Measurements from ENCODE around the gene TRERF1.

TRERF1 gene

GRCh38 chr6:42423244-42423643 is 28.5 kb downstream of the TRERF1 start:
- no peak for DNase-seq (ENCODE audit: low read depth)

GRCh38 chr6:42420741-42421140 is 31.0 kb downstream of the TRERF1 start:
- no peak for DNase-seq (ENCODE audit: low read depth)

GRCh38 chr6:42419490-42420280 is 32.0 kb downstream of the TRERF1 start:
- no peak for DNase-seq (ENCODE audit: low read depth)

- DNase-seq (ENCODE audit: low read depth) = no peak
Measured at GRCh38 chr6:42418724-42419123, 33.0 kb downstream of the TRERF1 start.

GRCh38 chr6:42417641-42418112 is 34.0 kb downstream of the TRERF1 start:
- DNase-seq (ENCODE audit: low read depth) = no peak

GRCh38 chr6:42411406-42411805 is 40.3 kb downstream of the TRERF1 start:
- no peak for DNase-seq (ENCODE audit: low read depth)

GRCh38 chr6:42410861-42411260 is 40.9 kb downstream of the TRERF1 start:
- no peak for DNase-seq (ENCODE audit: low read depth)

- no peak for DNase-seq (ENCODE audit: low read depth)
Measured at GRCh38 chr6:42409581-42409980, 42.1 kb downstream of the TRERF1 start.

GRCh38 chr6:42407379-42407778 is 44.3 kb downstream of the TRERF1 start:
- DNase-seq (ENCODE audit: low read depth) = peak; percentile 67

GRCh38 chr6:42406306-42407280 is 45.1 kb downstream of the TRERF1 start:
- peak; percentile 15 for DNase-seq (ENCODE audit: low read depth)

- DNase-seq (ENCODE audit: low read depth) = peak; percentile 44
Measured at GRCh38 chr6:42405021-42405420, 46.7 kb downstream of the TRERF1 start.

- peak; percentile 59 for DNase-seq (ENCODE audit: low read depth)
Measured at GRCh38 chr6:42404484-42404883, 47.2 kb downstream of the TRERF1 start.

GRCh38 chr6:42403831-42404230 is 47.9 kb downstream of the TRERF1 start:
- no peak for DNase-seq (ENCODE audit: low read depth)

GRCh38 chr6:42403421-42403820 is 48.3 kb downstream of the TRERF1 start:
- peak; percentile 37 for DNase-seq (ENCODE audit: low read depth)

- peak; percentile 47 for DNase-seq (ENCODE audit: low read depth)
Measured at GRCh38 chr6:42402184-42402583, 49.5 kb downstream of the TRERF1 start.

- no peak for DNase-seq (ENCODE audit: low read depth)
Measured at GRCh38 chr6:42401613-42401951, 50.1 kb downstream of the TRERF1 start.

- DNase-seq (ENCODE audit: low read depth) = no peak
Measured at GRCh38 chr6:42400886-42401612, 50.7 kb downstream of the TRERF1 start.

- DNase-seq (ENCODE audit: low read depth) = no peak
Measured at GRCh38 chr6:42400061-42400760, 51.5 kb downstream of the TRERF1 start.

GRCh38 chr6:42396720-42397119 is 55.0 kb downstream of the TRERF1 start:
- no peak for DNase-seq (ENCODE audit: low read depth)

- no peak for DNase-seq (ENCODE audit: low read depth)
Measured at GRCh38 chr6:42394881-42395620, 56.7 kb downstream of the TRERF1 start.

GRCh38 chr6:42394151-42394550 is 57.6 kb downstream of the TRERF1 start:
- no peak for DNase-seq (ENCODE audit: low read depth)

Measured in iris pigment epithelial cell (primary cell).